Measurements from ENCODE around the gene GBF1. TPM values are rescaled to one million over a fixed set of nuclear protein-coding genes. Genes with fewer than 3 reads are reported as not detected.

GBF1 gene
- total and polyA plus RNA-seq, 10 of the 15 experiments (the other 5 are each of a cell fraction or from before 2014, with no cell fraction given), result 0.82 to 42.0 (median 21.8) TPM

DNA sequence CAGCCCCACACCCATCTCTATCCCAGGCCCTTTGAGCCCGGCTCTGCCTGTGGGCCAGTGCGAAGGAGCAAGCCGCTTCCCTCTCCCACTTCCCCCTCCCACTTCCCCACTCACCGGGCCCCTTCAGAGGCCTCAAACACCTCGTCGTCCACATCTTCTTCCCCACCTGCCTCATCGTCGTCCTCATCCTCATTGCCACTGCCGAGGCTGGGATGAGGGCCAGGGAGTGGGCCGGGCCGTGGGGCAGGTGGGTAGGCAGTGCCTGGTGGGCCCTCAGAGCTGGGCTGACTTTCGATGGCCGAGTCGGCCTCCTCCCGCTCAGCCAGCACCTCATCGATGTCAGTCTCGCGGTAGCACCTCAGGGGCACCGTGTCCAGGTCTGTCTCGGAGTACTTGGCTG is 169.4 kb downstream of the GBF1 start:
- FAIRE-seq (no peak), ATAC-seq (no peak), DNase-seq (ENCODE audit: low read depth, low spot score) (no peak)
- H3K27ac ChIP-seq (ENCODE audit: control insufficient read depth, insufficient read depth), result no peak overlapping the region
- SMC1A ChIA-PET (ENCODE audit: uncharacterized antibody, unreplicated experiment), result no interaction called here
- intact Hi-C loops (cut with micrococcal nuclease; ENCODE audit: unreplicated experiment), result no loop called here
- peaks cover 5% of the 10 kb centered on the region; the same call in 1 of the 2 replicates for H4K20me1 ChIP-seq (ENCODE audit: control insufficient read depth, insufficient read depth)
- no peak overlapping the region for H3K9ac ChIP-seq (ENCODE audit: control insufficient read depth, insufficient read depth, low read length)
- POLR2A ChIA-PET, result no interaction called here
- H3K27me3 ChIP-seq (replicated peaks in 1 of 2; ENCODE audit: control insufficient read depth in 2 of 2, insufficient read depth in 2 of 2, low read length in 1 of 2), result peaks cover 14 to 16% of the 10 kb centered on the region in 2 experiments
- RAD21 ChIA-PET (ENCODE audit: unreplicated experiment), result interaction anchor here (1.0 kb wide), 1 partner anchor 64 kb away, joined by 3 read pairs; no protein-coding TSS in a partner anchor
- in situ Hi-C loops (cut with MboI), result no loop called here
- CTCF ChIA-PET, result no interaction called here
- no peak for TF ChIP-seq SREBF1 (IDR thresholded peaks at IDR 0.05; ENCODE audit: low read length)
- no peak for TF ChIP-seq ASH2L (IDR thresholded peaks at IDR 0.05; ENCODE audit: borderline replicate concordance, low read depth)
- no peak for TF ChIP-seq GABPA (IDR thresholded peaks at IDR 0.05; ENCODE audit: low read depth)
- no peak for TF ChIP-seq RFX5 (IDR thresholded peaks at IDR 0.05; ENCODE audit: low read depth, low read length)
- TF ChIP-seq YBX1 (IDR thresholded peaks at IDR 0.05), result no peak
- TF ChIP-seq SKIL (IDR thresholded peaks at IDR 0.05; ENCODE audit: low read depth, poor library complexity, severe bottlenecking), result no peak
- TF ChIP-seq ZNF207 (IDR thresholded peaks at IDR 0.05; ENCODE audit: borderline replicate concordance), result no peak
- TF ChIP-seq, protein P1, sequence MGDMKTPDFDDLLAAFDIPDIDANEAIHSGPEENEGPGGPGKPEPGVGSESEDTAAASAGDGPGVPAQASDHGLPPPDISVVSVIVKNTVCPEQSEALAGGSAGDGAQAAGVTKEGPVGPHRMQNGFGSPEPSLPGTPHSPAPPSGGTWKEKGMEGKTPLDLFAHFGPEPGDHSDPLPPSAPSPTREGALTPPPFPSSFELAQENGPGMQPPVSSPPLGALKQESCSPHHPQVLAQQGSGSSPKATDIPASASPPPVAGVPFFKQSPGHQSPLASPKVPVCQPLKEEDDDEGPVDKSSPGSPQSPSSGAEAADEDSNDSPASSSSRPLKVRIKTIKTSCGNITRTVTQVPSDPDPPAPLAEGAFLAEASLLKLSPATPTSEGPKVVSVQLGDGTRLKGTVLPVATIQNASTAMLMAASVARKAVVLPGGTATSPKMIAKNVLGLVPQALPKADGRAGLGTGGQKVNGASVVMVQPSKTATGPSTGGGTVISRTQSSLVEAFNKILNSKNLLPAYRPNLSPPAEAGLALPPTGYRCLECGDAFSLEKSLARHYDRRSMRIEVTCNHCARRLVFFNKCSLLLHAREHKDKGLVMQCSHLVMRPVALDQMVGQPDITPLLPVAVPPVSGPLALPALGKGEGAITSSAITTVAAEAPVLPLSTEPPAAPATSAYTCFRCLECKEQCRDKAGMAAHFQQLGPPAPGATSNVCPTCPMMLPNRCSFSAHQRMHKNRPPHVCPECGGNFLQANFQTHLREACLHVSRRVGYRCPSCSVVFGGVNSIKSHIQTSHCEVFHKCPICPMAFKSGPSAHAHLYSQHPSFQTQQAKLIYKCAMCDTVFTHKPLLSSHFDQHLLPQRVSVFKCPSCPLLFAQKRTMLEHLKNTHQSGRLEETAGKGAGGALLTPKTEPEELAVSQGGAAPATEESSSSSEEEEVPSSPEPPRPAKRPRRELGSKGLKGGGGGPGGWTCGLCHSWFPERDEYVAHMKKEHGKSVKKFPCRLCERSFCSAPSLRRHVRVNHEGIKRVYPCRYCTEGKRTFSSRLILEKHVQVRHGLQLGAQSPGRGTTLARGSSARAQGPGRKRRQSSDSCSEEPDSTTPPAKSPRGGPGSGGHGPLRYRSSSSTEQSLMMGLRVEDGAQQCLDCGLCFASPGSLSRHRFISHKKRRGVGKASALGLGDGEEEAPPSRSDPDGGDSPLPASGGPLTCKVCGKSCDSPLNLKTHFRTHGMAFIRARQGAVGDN (IDR thresholded peaks at IDR 0.05), result no peak
- TF ChIP-seq, protein P2, sequence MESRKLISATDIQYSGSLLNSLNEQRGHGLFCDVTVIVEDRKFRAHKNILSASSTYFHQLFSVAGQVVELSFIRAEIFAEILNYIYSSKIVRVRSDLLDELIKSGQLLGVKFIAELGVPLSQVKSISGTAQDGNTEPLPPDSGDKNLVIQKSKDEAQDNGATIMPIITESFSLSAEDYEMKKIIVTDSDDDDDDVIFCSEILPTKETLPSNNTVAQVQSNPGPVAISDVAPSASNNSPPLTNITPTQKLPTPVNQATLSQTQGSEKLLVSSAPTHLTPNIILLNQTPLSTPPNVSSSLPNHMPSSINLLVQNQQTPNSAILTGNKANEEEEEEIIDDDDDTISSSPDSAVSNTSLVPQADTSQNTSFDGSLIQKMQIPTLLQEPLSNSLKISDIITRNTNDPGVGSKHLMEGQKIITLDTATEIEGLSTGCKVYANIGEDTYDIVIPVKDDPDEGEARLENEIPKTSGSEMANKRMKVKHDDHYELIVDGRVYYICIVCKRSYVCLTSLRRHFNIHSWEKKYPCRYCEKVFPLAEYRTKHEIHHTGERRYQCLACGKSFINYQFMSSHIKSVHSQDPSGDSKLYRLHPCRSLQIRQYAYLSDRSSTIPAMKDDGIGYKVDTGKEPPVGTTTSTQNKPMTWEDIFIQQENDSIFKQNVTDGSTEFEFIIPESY (IDR thresholded peaks at IDR 0.05), result no peak
- TF ChIP-seq ZZZ3 (IDR thresholded peaks at IDR 0.05; ENCODE audit: control insufficient read depth, insufficient read length, low read depth), result no peak
- TF ChIP-seq, protein P3, sequence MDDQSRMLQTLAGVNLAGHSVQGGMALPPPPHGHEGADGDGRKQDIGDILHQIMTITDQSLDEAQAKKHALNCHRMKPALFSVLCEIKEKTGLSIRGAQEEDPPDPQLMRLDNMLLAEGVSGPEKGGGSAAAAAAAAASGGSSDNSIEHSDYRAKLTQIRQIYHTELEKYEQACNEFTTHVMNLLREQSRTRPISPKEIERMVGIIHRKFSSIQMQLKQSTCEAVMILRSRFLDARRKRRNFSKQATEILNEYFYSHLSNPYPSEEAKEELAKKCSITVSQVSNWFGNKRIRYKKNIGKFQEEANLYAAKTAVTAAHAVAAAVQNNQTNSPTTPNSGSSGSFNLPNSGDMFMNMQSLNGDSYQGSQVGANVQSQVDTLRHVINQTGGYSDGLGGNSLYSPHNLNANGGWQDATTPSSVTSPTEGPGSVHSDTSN (IDR thresholded peaks at IDR 0.05; ENCODE audit: insufficient replicate concordance, low read depth, low read length), result no peak
- no peak for TF ChIP-seq MXI1 (IDR thresholded peaks at IDR 0.05; ENCODE audit: low read depth, low read length)
- TF ChIP-seq NFIC (IDR thresholded peaks at IDR 0.05; ENCODE audit: low read depth, low read length), result no peak
- no peak for TF ChIP-seq CHD1 (IDR thresholded peaks at IDR 0.05; ENCODE audit: low read depth, low read length)
- TF ChIP-seq CBX5 (IDR thresholded peaks at IDR 0.05; ENCODE audit: low read depth), result no peak
- no peak for TF ChIP-seq GATAD2B (conservative IDR thresholded peaks at IDR 0.05; ENCODE audit: low read depth)
- no TSS peak for BruUV-seq (replicated peaks)
- no peaks in the 10 kb centered on the region for H3K36me3 ChIP-seq (ENCODE audit: control insufficient read depth in 2 of 2, insufficient read depth in 2 of 2, low read length in 1 of 2)
- no peak overlapping the region for H2AFZ ChIP-seq (ENCODE audit: control insufficient read depth, low read depth, low read length)
- H3K4me2 ChIP-seq (ENCODE audit: control insufficient read depth, insufficient read depth), result no peak overlapping the region
- whole genome bisulfite sequencing (ENCODE audit: insufficient coverage, insufficient replicate concordance, low lambda C conversion rate, missing lambda C conversion rate), result 18% methylated on average over 16 of the region's 20 CpGs
- no peak overlapping the region for H3K4me3 ChIP-seq
- H3K9me3 ChIP-seq (replicated peaks; ENCODE audit: control insufficient read depth, insufficient read depth, low read length), result no peaks in the 10 kb centered on the region
- peaks cover 10% of the 10 kb centered on the region for H3K4me1 ChIP-seq (ENCODE audit: control insufficient read depth, insufficient read depth, low read length)
- no peaks in the 10 kb centered on the region for H3K79me2 ChIP-seq (ENCODE audit: control insufficient read depth, insufficient read depth, low read length)

All from GM12878 (cell line).